Measurements from ENCODE around the gene ZNF608. TPM values are rescaled to one million over a fixed set of nuclear protein-coding genes. Genes with fewer than 3 reads are reported as not detected.

ZNF608 gene
- total RNA-seq, 1 experiment from 2014 or later, result 0.95 TPM

- DNase-seq, result no peak
- Histone ChIP-seq H3K36me3 (ENCODE audit: low read depth, low read length) (no peaks in the 10 kb centered on the region), H3K79me2 (ENCODE audit: low read length) (no peaks in the 10 kb centered on the region), H3F3A (ENCODE audit: low read length, unreplicated experiment) (no peaks in the 10 kb centered on the region), H2AFZ (ENCODE audit: low read length) (no peak overlapping the region), H3K27ac (ENCODE audit: low read length) (no peak overlapping the region), H3K9me3 (ENCODE audit: low read length) (no peaks in the 10 kb centered on the region), H3K27me3 (ENCODE audit: low read length) (no peaks in the 10 kb centered on the region), H3K4me3 (ENCODE audit: low read length) (no peak overlapping the region), H3K9ac (ENCODE audit: low read length) (no peak overlapping the region), H3K4me2 (ENCODE audit: low read length) (no peak overlapping the region), H3K4me1 (ENCODE audit: insufficient read depth, low read length) (no peaks in the 10 kb centered on the region), H3K9me2 (replicated peaks; ENCODE audit: low read length) (no peaks in the 10 kb centered on the region), H4K20me1 (ENCODE audit: low read length) (no peaks in the 10 kb centered on the region)
- intact Hi-C loops (cut with micrococcal nuclease), result no loop called here
- TF ChIP-seq EZH2 (IDR thresholded peaks at IDR 0.05; ENCODE audit: low read length, unreplicated experiment), result no peak
- TF ChIP-seq EZH2phosphoT487 (IDR thresholded peaks at IDR 0.05; ENCODE audit: borderline replicate concordance, low read length), result no peak
- no peak for TF ChIP-seq CTCF (conservative IDR thresholded peaks at IDR 0.05; ENCODE audit: low read depth, low read length)
- ATAC-seq, result no peak
- POLR2A ChIA-PET (ENCODE audit: unreplicated experiment), result no interaction called here
- CTCF ChIA-PET, result interaction anchor here (0.6 kb wide), 2 partner anchors 186 to 1827 kb away, joined by 4 to 5 read pairs; no protein-coding TSS in a partner anchor
- no TSS peak for BruUV-seq (replicated peaks)
Measured at GRCh38 chr5:124772457-124773200, 26.2 kb upstream of the ZNF608 start.

GRCh38 chr5:124771761-124772160 lies 25.3 kb upstream of the ZNF608 start:
- no peak overlapping the region for H3K27ac ChIP-seq (ENCODE audit: low read length)
- TF ChIP-seq EZH2phosphoT487 (IDR thresholded peaks at IDR 0.05; ENCODE audit: borderline replicate concordance, low read length), result no peak
- no peak for TF ChIP-seq EZH2 (IDR thresholded peaks at IDR 0.05; ENCODE audit: low read length, unreplicated experiment)
- TF ChIP-seq CTCF (conservative IDR thresholded peaks at IDR 0.05; ENCODE audit: low read depth, low read length), result no peak
- DNase-seq, result no peak
- no peak overlapping the region for H3K9ac ChIP-seq (ENCODE audit: low read length)
- no peaks in the 10 kb centered on the region for H3F3A ChIP-seq (ENCODE audit: low read length, unreplicated experiment)
- no peaks in the 10 kb centered on the region for H3K9me2 ChIP-seq (replicated peaks; ENCODE audit: low read length)
- no peak overlapping the region for H3K4me3 ChIP-seq (ENCODE audit: low read length)
- POLR2A ChIA-PET (ENCODE audit: unreplicated experiment), result no interaction called here
- CTCF ChIA-PET, result no interaction called here
- no peaks in the 10 kb centered on the region for H3K27me3 ChIP-seq (ENCODE audit: low read length)
- no peak overlapping the region for H2AFZ ChIP-seq (ENCODE audit: low read length)
- no peak overlapping the region for H3K4me2 ChIP-seq (ENCODE audit: low read length)
- BruUV-seq (replicated peaks), result no TSS peak
- intact Hi-C loops (cut with micrococcal nuclease), result no loop called here
- H3K9me3 ChIP-seq (ENCODE audit: low read length), result no peaks in the 10 kb centered on the region
- ATAC-seq, result no peak
- no peaks in the 10 kb centered on the region for H4K20me1 ChIP-seq (ENCODE audit: low read length)
- H3K79me2 ChIP-seq (ENCODE audit: low read length), result no peaks in the 10 kb centered on the region
- no peaks in the 10 kb centered on the region for H3K4me1 ChIP-seq (ENCODE audit: insufficient read depth, low read length)
- H3K36me3 ChIP-seq (ENCODE audit: low read depth, low read length), result no peaks in the 10 kb centered on the region

- H3K9me2 ChIP-seq (replicated peaks; ENCODE audit: low read length), result no peaks in the 10 kb centered on the region
Measured at GRCh38 chr5:124764992-124765611, 18.7 kb upstream of the ZNF608 start.

More at GRCh38 chr5:124764992-124765611, 18.7 kb upstream of the ZNF608 start:
- no peaks in the 10 kb centered on the region for H3K9me3 ChIP-seq (ENCODE audit: low read length)
- ChIA-PET CTCF (no interaction called here), POLR2A (ENCODE audit: unreplicated experiment) (interaction anchor here (0.6 kb wide), 1 partner anchor 18 kb away, joined by 19 read pairs; no protein-coding TSS in a partner anchor)
- H3K4me1 ChIP-seq (ENCODE audit: insufficient read depth, low read length), result no peaks in the 10 kb centered on the region; the same call in 1 of the 2 replicates
- no peaks in the 10 kb centered on the region for H3K79me2 ChIP-seq (ENCODE audit: low read length)
- intact Hi-C loops (cut with micrococcal nuclease), result no loop called here
- H3F3A ChIP-seq (ENCODE audit: low read length, unreplicated experiment), result no peaks in the 10 kb centered on the region
- H2AFZ ChIP-seq (ENCODE audit: low read length), result no peak overlapping the region
- no peak overlapping the region for H3K9ac ChIP-seq (ENCODE audit: low read length)
- H3K4me3 ChIP-seq (ENCODE audit: low read length), result no peak overlapping the region
- H3K4me2 ChIP-seq (ENCODE audit: low read length), result no peak overlapping the region
- BruUV-seq (replicated peaks), result no TSS peak
- no peaks in the 10 kb centered on the region for H4K20me1 ChIP-seq (ENCODE audit: low read length)
- ATAC-seq (peak; percentile 64), DNase-seq (peak; percentile 13)
- no peaks in the 10 kb centered on the region for H3K36me3 ChIP-seq (ENCODE audit: low read depth, low read length)
- no peaks in the 10 kb centered on the region for H3K27me3 ChIP-seq (ENCODE audit: low read length)
- no peak overlapping the region for H3K27ac ChIP-seq (ENCODE audit: low read length)
- TF ChIP-seq EZH2phosphoT487 (IDR thresholded peaks at IDR 0.05; ENCODE audit: borderline replicate concordance, low read length) (no peak), CTCF (conservative IDR thresholded peaks at IDR 0.05; ENCODE audit: low read depth, low read length) (no peak), EZH2 (IDR thresholded peaks at IDR 0.05; ENCODE audit: low read length, unreplicated experiment) (no peak)

All from PC-3 (cell line).